ENCODE results near the gene PCNX2. TPM values are rescaled to one million over a fixed set of nuclear protein-coding genes. Genes with fewer than 3 reads are reported as not detected.

Gene PCNX2
- total and polyA plus RNA-seq, 2 of the 8 experiments (the other 6 are each of a cell fraction or from before 2014, with no cell fraction given), result 46.1 to 57.6 TPM

- TF ChIP-seq MAFK (IDR thresholded peaks at IDR 0.05; ENCODE audit: low read depth, low read length) (no peak), PHF8 (conservative IDR thresholded peaks at IDR 0.05; ENCODE audit: low read depth, low read length) (peak; percentile 75), SAP30 (IDR thresholded peaks at IDR 0.05; ENCODE audit: insufficient read depth, insufficient replicate concordance, low read length) (no peak), ATF2 (IDR thresholded peaks at IDR 0.05; ENCODE audit: low read length) (no peak), E2F6 (IDR thresholded peaks at IDR 0.05) (no peak), RFX5 (IDR thresholded peaks at IDR 0.05; ENCODE audit: borderline replicate concordance, low read depth, low read length) (no peak), BRCA1 (IDR thresholded peaks at IDR 0.05; ENCODE audit: low read depth, low read length) (no peak), CBX8 (IDR thresholded peaks at IDR 0.05; ENCODE audit: borderline replicate concordance, low read depth, low read length) (no peak), NANOG (IDR thresholded peaks at IDR 0.05; ENCODE audit: insufficient read depth, low read depth, low read length, poor library complexity, severe bottlenecking) (no peak), POU5F1 (IDR thresholded peaks at IDR 0.05; ENCODE audit: low read depth, low read length) (no peak), TCF12 (IDR thresholded peaks at IDR 0.05; ENCODE audit: low read depth, low read length) (no peak), SUZ12 (IDR thresholded peaks at IDR 0.05; ENCODE audit: low read length) (no peak), CTBP2 (IDR thresholded peaks at IDR 0.05; ENCODE audit: borderline replicate concordance, insufficient read depth, insufficient read length, low read length) (no peak), ASH2L (IDR thresholded peaks at IDR 0.05; ENCODE audit: low read length) (peak; percentile 94), EP300 (IDR thresholded peaks at IDR 0.05; ENCODE audit: borderline replicate concordance in 1 of 2, low read depth in 2 of 2, low read length in 2 of 2) (no peak), HDAC6 (IDR thresholded peaks at IDR 0.05; ENCODE audit: low read depth, low read length) (no peak)
Observed at GRCh38 chr1:233295237-233295974, at the start of gene PCNX2 (continued).
